Endothelial cell of umbilical vein (primary cell): ENCODE results near the gene CFC1B. TPM values are rescaled to one million over a fixed set of nuclear protein-coding genes. Genes with fewer than 3 reads are reported as not detected.
"Not testable (repeated sequence)": the region's sequence is repeated elsewhere in the genome, so short reads cannot be mapped to it uniquely, and the experiment has no call there.

Experiments used
- BruUV-seq: library from RNA; stranded (reverse); fragments of 400-500 nt; replicated peaks from 2 replicates; lab custom pipeline; 2021; lab: Mats Ljungman, UMichigan
- CTCF ChIA-PET: fragments of 300-600, 350-600 bp; sonication (Branson Sonifier 250); formaldehyde crosslinking; loops from one replicate; lab custom pipeline; 2021; ENCODE audit warnings: antibody characterized with exemption, inconsistent platforms; lab: Charles Lee
- POLR2A ChIA-PET: fragments of 300-600, 350-600 bp; sonication (Branson Sonifier 250); formaldehyde crosslinking; loops from one replicate; lab custom pipeline; 2021; ENCODE audit warnings: antibody characterized with exemption, inconsistent platforms; lab: Charles Lee
- DNase-seq: peaks from one replicate; pipeline ENCODE4 v3.0.0-alpha.2; 2011; ENCODE audit warnings: low read depth, low spot score
- FAIRE-seq: peaks from 2 replicates; lab custom pipeline; 2011; peaks lifted over from hg19 to GRCh38; lab: Jason Lieb, UNC
- H2AFZ ChIP-seq: 2 replicates; pipeline ENCODE4 v1.6.0; 2012; ENCODE audit warnings: low read depth, low read length, control low read depth, inconsistent platforms
- H3K27ac ChIP-seq: 2 replicates; pipeline ENCODE4 v1.5.1; 2011; ENCODE audit warnings: low read depth, mild to moderate bottlenecking, control low read depth, low read length, moderate library complexity; ENCODE audit not compliant: insufficient read depth
- H3K27me3 ChIP-seq, 2 experiments: 2 replicates each; pipeline versions ENCODE4 v1.6.0 to v1.6.1; 2011; ENCODE audit warnings: low read length in 2 of 2, mixed read lengths in 1 of 2; ENCODE audit not compliant: control insufficient read depth in 2 of 2, insufficient read depth in 2 of 2
- H3K36me3 ChIP-seq, 2 experiments: 2 replicates in 1 of 2; 3 replicates in 1 of 2; pipeline ENCODE4 v1.5.1; 2011; ENCODE audit warnings: low read length in 2 of 2, mild to moderate bottlenecking in 1 of 2, moderate library complexity in 1 of 2; ENCODE audit not compliant: control insufficient read depth in 2 of 2, insufficient read depth in 2 of 2; ENCODE audit errors: extremely low read depth in 1 of 2
- H3K4me1 ChIP-seq: 3 replicates; pipeline ENCODE4 v1.5.1; 2011; ENCODE audit warnings: mild to moderate bottlenecking, low read length; ENCODE audit not compliant: control insufficient read depth, insufficient read depth; ENCODE audit errors: extremely low read depth
- H3K4me2 ChIP-seq: 2 replicates; pipeline ENCODE4 v1.6.1; 2011; ENCODE audit warnings: low read length, control low read depth, mixed read lengths; ENCODE audit not compliant: insufficient read depth
- H3K4me3 ChIP-seq, 3 experiments: fragments of 200-600 bp in 1 of 3; sonication (generic), shearing (Covaris generic) in 1 of 3; replicated peaks in 1 of 3; 2 replicates each; pipeline ENCODE4 v1.5.1; 2011 to 2016; ENCODE audit warnings: control low read depth in 3 of 3, low read length in 3 of 3, mild to moderate bottlenecking in 2 of 3, inconsistent platforms in 1 of 3, low read depth in 1 of 3, moderate library complexity in 1 of 3; ENCODE audit not compliant: insufficient read depth in 1 of 3
- H3K79me2 ChIP-seq: 2 replicates; pipeline ENCODE4 v1.6.0; 2012; ENCODE audit warnings: low read length, inconsistent platforms; ENCODE audit not compliant: control insufficient read depth, insufficient read depth
- H3K9ac ChIP-seq: replicated peaks from 2 replicates; pipeline ENCODE3; 2011; ENCODE audit warnings: low read length, control low read depth; ENCODE audit not compliant: insufficient read depth; ENCODE audit errors: extremely low read depth
- H3K9me1 ChIP-seq: replicated peaks from 3 replicates; pipeline ENCODE4 v1.6.0; 2011; ENCODE audit warnings: mild to moderate bottlenecking, low read length; ENCODE audit not compliant: control insufficient read depth, insufficient read depth; ENCODE audit errors: extremely low read depth
- H3K9me3 ChIP-seq: replicated peaks from 2 replicates; pipeline ENCODE4 v1.5.1; 2012; ENCODE audit warnings: low read length, inconsistent platforms; ENCODE audit not compliant: control insufficient read depth, insufficient read depth
- H4K20me1 ChIP-seq: replicated peaks from 2 replicates; pipeline ENCODE3; 2011; ENCODE audit warnings: mild to moderate bottlenecking, low read length; ENCODE audit not compliant: control insufficient read depth, insufficient read depth; ENCODE audit errors: extremely low read depth
- dilution Hi-C: fragments of 300-500 bp; cut with MboI; formaldehyde crosslinking; loops from one replicate; pipeline ENCODE4 v1.15.0; 2019; ENCODE audit warnings: low sequenced_read_pairs; ENCODE audit not compliant: extremely low pct_ligation_motif_present
- intact Hi-C: fragments of 100-400 bp; cut with micrococcal nuclease; formaldehyde crosslinking; loops from one replicate; pipeline ENCODE4 v1.10.0; 2022
- polyA plus RNA-seq, 4 experiments: library from polyadenylated mRNA; depleted of rRNA in 3 of 4; stranded (reverse) in 3 of 4; unstranded in 1 of 4; fragments of >200 nt; gene quantifications; 2 replicates each; pipeline versions ENCODE4 v1.2.1 to v1.2.3, GENCODE V29; 2011 to 2012; ENCODE audit warnings: missing spikeins in 1 of 4
- total RNA-seq: library from RNA; stranded (reverse); gene quantifications from 2 replicates; pipeline ENCODE4 v1.2.3, GENCODE V29; 2021

CFC1B gene
- total and polyA plus RNA-seq, 2 donors (not counting 3 experiments of a cell fraction or from before 2014, with no cell fraction given), result not detected

DNA sequence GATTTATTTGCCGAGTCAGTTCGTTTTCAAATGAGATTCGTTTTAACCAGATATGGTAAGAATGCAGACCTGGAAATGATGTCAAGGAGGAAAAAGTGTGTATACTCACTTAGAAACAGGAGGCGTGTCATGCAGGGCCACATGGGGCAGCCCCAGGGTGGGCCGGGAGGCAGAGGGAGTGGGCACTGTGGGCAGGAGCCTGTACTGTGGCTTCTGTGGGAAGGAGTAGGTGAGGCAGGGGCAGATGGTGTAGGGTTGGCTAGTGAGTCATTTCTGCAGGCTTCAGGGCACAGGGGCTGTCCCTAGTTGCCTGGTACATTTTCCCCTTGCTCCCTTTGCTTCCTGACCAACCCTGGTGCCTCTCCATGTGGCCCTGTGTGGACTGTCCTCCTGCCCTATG lies 10.2 kb downstream of the CFC1B start:
- H3K4me2 ChIP-seq, intact Hi-C loops, H3K9ac ChIP-seq, FAIRE-seq, DNase-seq, H3K36me3 ChIP-seq, BruUV-seq, POLR2A ChIA-PET, CTCF ChIA-PET, dilution Hi-C loops, H4K20me1 ChIP-seq, H2AFZ ChIP-seq, H3K4me1 ChIP-seq, H3K27ac ChIP-seq, H3K79me2 ChIP-seq, H3K4me3 ChIP-seq, H3K27me3 ChIP-seq, H3K9me1 ChIP-seq, H3K9me3 ChIP-seq: not testable (repeated sequence)

DNA sequence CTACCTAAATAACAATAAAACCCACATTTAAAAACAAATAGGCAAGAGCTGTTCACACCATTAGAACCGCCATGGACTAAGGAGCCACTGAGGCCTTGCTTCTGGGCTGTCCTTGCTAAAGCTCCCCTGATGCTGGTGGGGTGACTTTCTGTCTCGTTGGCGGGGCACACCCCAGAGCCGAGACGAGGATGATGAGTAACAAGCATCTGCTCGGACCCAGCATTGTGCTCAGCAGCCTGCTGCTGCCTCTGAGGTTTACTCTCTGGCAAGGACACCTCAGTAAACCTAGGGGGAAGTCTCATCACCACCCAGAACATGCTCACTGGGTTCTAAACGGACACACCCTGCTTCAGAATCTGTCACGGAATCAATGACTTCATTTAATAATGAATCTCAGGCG lies 10.7 kb downstream of the CFC1B start:
- BruUV-seq, H3K27me3 ChIP-seq: not testable (repeated sequence)

DNA sequence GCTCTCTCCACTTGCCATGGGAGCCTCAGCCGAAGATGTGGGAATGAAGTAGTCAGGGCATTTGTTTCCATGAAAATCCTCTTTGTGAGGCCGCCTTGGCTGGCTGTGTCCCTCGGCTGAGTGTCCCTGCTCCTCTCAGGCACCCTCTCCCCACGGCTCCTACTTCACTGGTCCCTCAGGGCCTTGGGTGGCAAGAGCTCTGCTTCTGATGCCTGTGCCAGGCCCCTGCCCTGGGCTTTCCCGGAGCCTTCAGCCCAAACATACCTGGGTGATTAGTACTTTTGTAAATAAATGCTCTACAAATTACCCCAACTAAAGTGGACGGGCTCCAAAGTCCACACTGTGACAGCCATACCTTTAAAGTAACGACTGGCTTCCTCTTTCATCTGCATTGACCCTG lies 15.6 kb downstream of the CFC1B start:
- CTCF ChIA-PET, BruUV-seq, H3K9ac ChIP-seq, H2AFZ ChIP-seq, POLR2A ChIA-PET, DNase-seq, H3K4me2 ChIP-seq, intact Hi-C loops, H3K36me3 ChIP-seq, FAIRE-seq, H3K9me3 ChIP-seq, H3K9me1 ChIP-seq, H4K20me1 ChIP-seq, dilution Hi-C loops, H3K4me1 ChIP-seq, H3K27me3 ChIP-seq, H3K27ac ChIP-seq, H3K79me2 ChIP-seq, H3K4me3 ChIP-seq: not testable (repeated sequence)

More for the DNA sequence above, 10.7 kb downstream of the CFC1B start:
- H3K79me2 ChIP-seq, H3K27ac ChIP-seq, H3K9ac ChIP-seq, H3K4me3 ChIP-seq, H3K9me3 ChIP-seq, CTCF ChIA-PET, H3K4me2 ChIP-seq, H3K9me1 ChIP-seq, dilution Hi-C loops, intact Hi-C loops, POLR2A ChIA-PET, H3K4me1 ChIP-seq, FAIRE-seq, H3K36me3 ChIP-seq, H4K20me1 ChIP-seq, H2AFZ ChIP-seq, DNase-seq: not testable (repeated sequence)

DNA sequence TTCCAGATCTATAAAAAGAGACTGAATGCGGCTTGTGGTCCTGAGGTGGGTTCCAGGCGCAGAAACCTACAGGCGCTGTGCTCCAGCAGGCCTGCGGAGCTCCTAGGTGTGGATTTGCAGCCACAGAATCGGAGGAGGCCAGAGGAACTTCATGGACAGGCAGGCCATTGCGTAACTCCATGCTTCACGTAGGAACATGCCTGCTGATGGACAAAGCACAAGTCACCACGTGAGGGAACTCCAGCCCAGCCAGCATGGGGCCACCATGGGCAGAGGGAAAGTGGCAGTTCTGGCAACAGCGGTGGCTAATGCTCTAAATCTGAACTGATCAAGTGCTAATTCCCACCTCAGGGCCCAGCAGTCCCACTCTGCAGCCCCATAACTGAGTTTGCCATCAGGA lies 17.2 kb downstream of the CFC1B start:
- POLR2A ChIA-PET, dilution Hi-C loops: not testable (repeated sequence)

More for the DNA sequence above, 17.2 kb downstream of the CFC1B start:
- H3K27me3 ChIP-seq, H3K36me3 ChIP-seq, H3K9me1 ChIP-seq, H3K4me2 ChIP-seq, H3K4me3 ChIP-seq, H3K9me3 ChIP-seq, H4K20me1 ChIP-seq, H3K27ac ChIP-seq, CTCF ChIA-PET, FAIRE-seq, intact Hi-C loops, H2AFZ ChIP-seq, DNase-seq, H3K4me1 ChIP-seq, H3K9ac ChIP-seq, H3K79me2 ChIP-seq, BruUV-seq: not testable (repeated sequence)
